Neural progenitor cell (in vitro differentiated cells): ENCODE results near the gene TECR. TPM values are rescaled to one million over a fixed set of nuclear protein-coding genes. Genes with fewer than 3 reads are reported as not detected.

Experiments
- DNase-seq: peaks from one replicate; pipeline ENCODE4 v3.0.0-alpha.2; 2016; ENCODE audit warnings: low spot score
- H2AFZ ChIP-seq: fragments of 200-600 bp; sonication (generic); replicated peaks from 2 replicates; pipeline ENCODE4 v1.6.1; 2016; ENCODE audit warnings: antibody characterized with exemption
- H3F3A ChIP-seq: fragments of 200-600 bp; sonication (generic); 2 replicates; pipeline ENCODE4 v1.6.1; 2016; ENCODE audit warnings: antibody characterized with exemption, low read depth
- H3K27ac ChIP-seq: fragments of 200-600 bp; sonication (generic); 2 replicates; pipeline ENCODE4 v1.5.1; 2016; ENCODE audit warnings: mild to moderate bottlenecking
- H3K27me3 ChIP-seq: fragments of 200-600 bp; sonication (generic); 2 replicates; pipeline ENCODE4 v1.6.1; 2016; ENCODE audit warnings: mild to moderate bottlenecking, moderate library complexity
- H3K36me3 ChIP-seq: fragments of 200-600 bp; sonication (generic); 2 replicates; pipeline ENCODE4 v1.5.1; 2016
- H3K4me1 ChIP-seq: fragments of 200-600 bp; sonication (generic); 2 replicates; pipeline ENCODE4 v1.6.1; 2016; ENCODE audit warnings: mixed run types
- H3K4me2 ChIP-seq: fragments of 200-600 bp; sonication (generic); 2 replicates; pipeline ENCODE4 v1.6.1; 2016
- H3K4me3 ChIP-seq: fragments of 200-600 bp; sonication (generic); 2 replicates; pipeline ENCODE4 v1.5.1; 2016
- H3K79me2 ChIP-seq: fragments of 200-600 bp; sonication (generic); 2 replicates; pipeline ENCODE4 v1.6.1; 2016; ENCODE audit warnings: low read depth
- H3K9ac ChIP-seq: fragments of 200-600 bp; sonication (generic); 2 replicates; pipeline ENCODE4 v1.6.1; 2016
- H3K9me3 ChIP-seq: fragments of 200-600 bp; sonication (generic); 2 replicates; pipeline ENCODE4 v1.5.1; 2016; ENCODE audit warnings: low read depth
- H4K20me1 ChIP-seq: fragments of 200-600 bp; sonication (generic); 2 replicates; pipeline ENCODE4 v1.6.1; 2016; ENCODE audit warnings: low read depth
- H3K27ac Mint-ChIP-seq: 3 replicates; pipeline ENCODE4 v1.8.0; 2021; ENCODE audit warnings: mixed read lengths
- H3K27me3 Mint-ChIP-seq: 2 replicates; pipeline ENCODE4 v1.8.0; 2022; ENCODE audit warnings: low read depth, mild to moderate bottlenecking, inconsistent platforms, moderate library complexity, mixed read lengths; ENCODE audit not compliant: insufficient read depth
- H3K36me3 Mint-ChIP-seq: 3 replicates; pipeline ENCODE4 v1.8.0; 2021; ENCODE audit warnings: mixed read lengths
- H3K4me1 Mint-ChIP-seq: 3 replicates; pipeline ENCODE4 v1.8.0; 2021; ENCODE audit warnings: mixed read lengths
- H3K4me3 Mint-ChIP-seq: 3 replicates; pipeline ENCODE4 v1.8.0; 2021; ENCODE audit warnings: mild to moderate bottlenecking, moderate library complexity, mixed read lengths
- H3K9me3 Mint-ChIP-seq: 3 replicates; pipeline ENCODE4 v1.8.0; 2020; ENCODE audit warnings: mixed read lengths
- EZH2 ChIP-seq: fragments of 200-600 bp; sonication (generic); IDR thresholded peaks from 2 replicates; pipeline ENCODE4 v1.6.1; 2017; ENCODE audit warnings: antibody characterized with exemption, mild to moderate bottlenecking, moderate library complexity
- EZH2phosphoT487 ChIP-seq: fragments of 200-600 bp; sonication (generic); IDR thresholded peaks from 2 replicates; pipeline ENCODE4 v1.6.1; 2017; ENCODE audit warnings: antibody characterized with exemption
- total RNA-seq: library from RNA; depleted of rRNA; stranded (reverse); fragments of >200 nt; gene quantifications from 2 replicates; pipeline ENCODE4 v1.2.3, GENCODE V29; 2015; ENCODE audit warnings: low replicate concordance
- TF ChIP-seq, protein P1 (sequence below): fragments of 200-600 bp; sonication (generic); IDR thresholded peaks from 2 replicates; pipeline ENCODE4 v1.5.1; 2017; ENCODE audit warnings: antibody characterized with exemption, mild to moderate bottlenecking

The TECR gene
- total RNA-seq, 1 donor from 2014 or later, result 41.9 TPM

- Histone ChIP-seq H3K9ac (peak overlapping the region; percentile 33), H3K27me3 (no peaks in the 10 kb centered on the region), H3K4me1 (peaks cover 5% of the 10 kb centered on the region), H3K27ac (no peak overlapping the region), H2AFZ (no peak overlapping the region), H3K9me3 (no peaks in the 10 kb centered on the region), H3K79me2 (peaks cover 36% of the 10 kb centered on the region), H3F3A (peaks cover 47% of the 10 kb centered on the region), H3K4me2 (peak overlapping the region; percentile 99), H3K36me3 (no peaks in the 10 kb centered on the region), H3K4me3 (peak overlapping the region; percentile 99), H4K20me1 (peaks cover 35% of the 10 kb centered on the region)
- Mint-ChIP-seq H3K27me3 (peaks cover 10% of the 10 kb centered on the region), H3K4me1 (peaks cover 42% of the 10 kb centered on the region), H3K27ac (no peak overlapping the region), H3K36me3 (peaks cover 26% of the 10 kb centered on the region), H3K9me3 (no peaks in the 10 kb centered on the region), H3K4me3 (peak overlapping the region; percentile 90)
- DNase-seq, result no peak
- no peak for TF ChIP-seq EZH2phosphoT487
- no peak for TF ChIP-seq EZH2
- TF ChIP-seq, protein P1, sequence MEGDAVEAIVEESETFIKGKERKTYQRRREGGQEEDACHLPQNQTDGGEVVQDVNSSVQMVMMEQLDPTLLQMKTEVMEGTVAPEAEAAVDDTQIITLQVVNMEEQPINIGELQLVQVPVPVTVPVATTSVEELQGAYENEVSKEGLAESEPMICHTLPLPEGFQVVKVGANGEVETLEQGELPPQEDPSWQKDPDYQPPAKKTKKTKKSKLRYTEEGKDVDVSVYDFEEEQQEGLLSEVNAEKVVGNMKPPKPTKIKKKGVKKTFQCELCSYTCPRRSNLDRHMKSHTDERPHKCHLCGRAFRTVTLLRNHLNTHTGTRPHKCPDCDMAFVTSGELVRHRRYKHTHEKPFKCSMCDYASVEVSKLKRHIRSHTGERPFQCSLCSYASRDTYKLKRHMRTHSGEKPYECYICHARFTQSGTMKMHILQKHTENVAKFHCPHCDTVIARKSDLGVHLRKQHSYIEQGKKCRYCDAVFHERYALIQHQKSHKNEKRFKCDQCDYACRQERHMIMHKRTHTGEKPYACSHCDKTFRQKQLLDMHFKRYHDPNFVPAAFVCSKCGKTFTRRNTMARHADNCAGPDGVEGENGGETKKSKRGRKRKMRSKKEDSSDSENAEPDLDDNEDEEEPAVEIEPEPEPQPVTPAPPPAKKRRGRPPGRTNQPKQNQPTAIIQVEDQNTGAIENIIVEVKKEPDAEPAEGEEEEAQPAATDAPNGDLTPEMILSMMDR, result no peak
Observed at GRCh38 chr19:14516048-14516534, 13.3 kb upstream of the TECR start.

- Histone ChIP-seq H3F3A (peaks cover 47% of the 10 kb centered on the region), H3K27me3 (no peaks in the 10 kb centered on the region), H3K27ac (no peak overlapping the region), H3K4me3 (peak overlapping the region; percentile 99), H3K36me3 (no peaks in the 10 kb centered on the region), H3K4me2 (peak overlapping the region; percentile 99), H3K9me3 (no peaks in the 10 kb centered on the region), H2AFZ (no peak overlapping the region), H3K4me1 (peaks cover 5% of the 10 kb centered on the region), H3K79me2 (peaks cover 36% of the 10 kb centered on the region), H3K9ac (peak overlapping the region; percentile 91), H4K20me1 (peaks cover 35% of the 10 kb centered on the region)
- TF ChIP-seq EZH2phosphoT487 (no peak), EZH2 (no peak)
- TF ChIP-seq, protein P1, result no peak
- Mint-ChIP-seq H3K36me3 (peaks cover 26% of the 10 kb centered on the region), H3K4me1 (peaks cover 39% of the 10 kb centered on the region), H3K27ac (no peak overlapping the region), H3K9me3 (no peaks in the 10 kb centered on the region), H3K27me3 (peaks cover 10% of the 10 kb centered on the region), H3K4me3 (peak overlapping the region; percentile 90)
- DNase-seq, result no peak
Observed at GRCh38 chr19:14516746-14517438, 12.5 kb upstream of the TECR start.

DNA sequence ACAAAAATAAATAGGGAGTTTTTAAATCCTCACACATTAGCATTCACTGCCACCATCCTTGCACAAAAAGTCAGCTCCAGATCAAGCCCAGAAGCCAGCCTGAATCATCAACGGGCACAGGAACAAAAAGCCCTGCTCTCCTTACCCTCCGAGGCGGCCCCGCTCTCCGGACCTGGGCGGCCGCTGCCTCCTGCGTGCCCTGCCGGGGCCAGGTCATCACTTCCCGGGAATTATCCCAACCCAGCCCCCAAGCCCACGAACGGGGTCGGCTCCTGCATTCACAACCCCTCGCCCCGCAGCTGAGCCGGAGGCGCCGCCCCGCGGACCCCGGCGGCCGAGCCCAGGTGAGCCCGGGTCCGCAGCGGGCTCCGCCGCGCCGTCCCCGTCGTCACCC, 12.0 kb upstream of the TECR start:
- Mint-ChIP-seq H3K27me3 (peaks cover 11% of the 10 kb centered on the region), H3K9me3 (no peaks in the 10 kb centered on the region), H3K4me3 (peak overlapping the region; percentile 90), H3K27ac (no peak overlapping the region), H3K36me3 (peaks cover 26% of the 10 kb centered on the region), H3K4me1 (peaks cover 39% of the 10 kb centered on the region)
- Histone ChIP-seq H3K4me1 (peaks cover 5% of the 10 kb centered on the region), H3K9ac (peak overlapping the region; percentile 91), H3K4me2 (peak overlapping the region; percentile 99), H3K27ac (no peak overlapping the region), H4K20me1 (peaks cover 35% of the 10 kb centered on the region), H3K36me3 (no peaks in the 10 kb centered on the region), H3K9me3 (no peaks in the 10 kb centered on the region), H3F3A (peaks cover 47% of the 10 kb centered on the region), H3K27me3 (no peaks in the 10 kb centered on the region), H3K4me3 (peak overlapping the region; percentile 99), H2AFZ (peak overlapping the region; percentile 69), H3K79me2 (peaks cover 36% of the 10 kb centered on the region)
- TF ChIP-seq, protein P1, result no peak
- no peak for TF ChIP-seq EZH2phosphoT487
- no peak for TF ChIP-seq EZH2
- DNase-seq, result no peak
